ENCODE measurements around the gene PDIA4.
"Not testable (repeated sequence)": the region's sequence is repeated elsewhere in the genome, so short reads cannot be mapped to it uniquely, and the experiment has no call there.

DNA sequence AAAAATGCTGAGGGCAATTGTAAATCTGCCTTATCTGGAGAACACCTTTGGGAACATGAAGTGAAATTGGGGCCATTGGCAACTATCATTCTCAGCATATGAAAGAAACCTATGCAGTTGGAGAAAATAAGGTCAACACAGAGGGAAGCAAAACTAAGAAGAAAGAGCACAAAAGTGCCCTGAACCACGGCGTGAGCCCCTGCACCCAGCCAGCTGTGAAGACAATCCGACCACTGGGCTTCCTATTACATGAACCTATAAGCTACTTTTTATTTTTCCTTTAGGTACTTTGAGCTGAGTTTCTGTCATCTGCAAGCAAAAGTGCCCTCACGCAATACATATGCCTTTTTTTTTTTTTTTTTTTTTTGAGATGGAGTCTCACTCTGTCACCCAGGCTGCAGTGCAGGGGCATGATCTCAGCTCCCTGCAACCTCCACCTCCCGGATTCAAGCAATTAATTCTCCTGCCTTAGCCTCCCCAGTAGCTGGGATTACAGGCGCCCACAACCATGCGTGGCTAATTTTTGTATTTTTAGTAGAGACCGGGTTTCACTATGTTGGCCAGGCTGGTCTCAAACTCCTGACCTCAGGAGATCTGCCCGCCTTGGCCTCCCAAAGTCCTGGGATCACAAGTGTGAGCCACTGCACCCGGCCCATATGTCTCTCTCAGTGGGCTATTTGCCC is 34.1 kb upstream of the PDIA4 start:
- not testable (repeated sequence) for TF ChIP-seq YY1 (IDR thresholded peaks at IDR 0.05; ENCODE audit: insufficient read depth, insufficient read length); SUZ12 (IDR thresholded peaks at IDR 0.05; ENCODE audit: extremely low read depth, insufficient read depth, insufficient read length)

Data from NT2/D1 (cell line).